ENCODE results near the gene BTRC.
A peak's percentile ranks its signal among the peaks of the same experiment; 100 is the strongest.

BTRC gene

DNA sequence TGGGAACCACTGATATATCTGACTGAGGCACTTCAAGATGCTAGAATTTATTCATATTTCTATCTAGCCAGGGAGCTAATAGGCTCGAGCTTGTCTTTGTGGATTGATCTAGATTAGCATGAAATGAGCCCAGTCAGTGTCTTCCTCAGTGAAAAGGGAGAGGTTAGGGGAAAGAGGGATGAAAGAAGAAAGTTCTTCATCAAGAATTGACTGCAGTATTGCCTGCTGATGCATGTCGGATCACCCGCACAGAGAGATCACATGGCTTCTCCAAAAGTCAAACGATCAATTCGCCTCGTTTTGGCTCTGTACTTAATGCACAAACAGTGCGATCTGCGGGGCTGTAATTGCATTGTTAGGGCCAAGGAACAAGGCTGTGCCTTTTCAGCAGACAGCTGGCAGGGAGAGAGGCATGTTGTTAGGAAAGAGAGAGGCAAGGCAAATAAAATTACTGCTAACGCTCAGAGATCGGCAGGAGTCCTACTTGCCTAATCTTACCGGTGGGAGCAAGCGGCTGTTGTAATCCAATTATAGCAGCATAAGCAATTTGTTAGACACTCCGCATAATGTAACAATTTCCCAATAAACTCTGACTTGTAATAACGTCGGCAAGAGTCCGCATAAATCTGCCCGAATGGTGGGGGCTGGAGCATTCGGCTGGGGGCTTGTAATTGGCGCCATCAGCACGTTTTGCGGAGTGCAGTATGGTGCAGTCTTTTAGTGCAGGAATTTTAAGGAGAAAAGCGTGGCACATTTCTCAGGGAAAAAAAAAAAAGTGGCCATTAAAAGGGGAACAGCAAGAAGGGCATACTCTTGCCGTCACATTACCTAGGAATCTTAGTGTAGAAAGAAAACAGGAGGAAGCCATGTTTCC, 132.0 kb downstream of the BTRC start:
- DNase-seq: no peak

DNA sequence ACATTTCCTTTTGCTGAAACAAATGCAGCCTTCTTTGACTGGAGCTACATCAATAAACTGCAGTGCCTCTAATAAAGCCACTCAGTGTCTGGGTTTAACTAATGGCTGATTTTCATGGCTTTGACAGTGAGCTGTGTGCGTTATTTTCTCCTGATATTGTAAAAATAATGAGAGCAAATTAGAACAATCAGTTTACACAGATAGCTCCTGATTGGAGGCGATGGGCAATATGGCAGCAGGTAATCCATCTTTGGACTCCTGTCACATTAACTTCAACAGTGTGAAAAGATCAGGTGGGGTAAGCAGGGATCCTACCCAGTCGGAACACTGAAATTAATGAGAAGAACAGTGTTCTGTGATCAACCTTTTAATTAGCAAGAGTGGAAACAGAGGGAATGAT, 133.4 kb downstream of the BTRC start:
- no peak for DNase-seq

DNA sequence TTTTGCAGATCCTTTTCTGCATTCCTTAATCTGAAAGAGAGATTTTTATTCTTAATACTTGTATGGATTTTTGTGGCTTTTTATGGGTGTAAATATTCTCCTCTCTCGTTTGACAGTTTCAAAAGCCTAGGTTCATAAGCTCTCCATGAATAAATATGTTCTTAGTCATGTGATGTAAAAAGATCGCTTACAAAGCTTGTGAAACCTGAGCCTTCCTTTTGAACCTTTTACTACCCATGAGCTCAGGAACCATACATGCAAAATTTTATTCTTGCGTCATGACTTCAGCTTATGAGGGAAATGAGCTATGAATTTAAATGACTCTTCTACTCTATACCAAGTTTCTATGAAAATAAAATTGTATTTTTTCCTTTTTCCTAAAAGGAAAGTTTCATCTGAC, 135.4 kb downstream of the BTRC start:
- no peak for DNase-seq

DNA sequence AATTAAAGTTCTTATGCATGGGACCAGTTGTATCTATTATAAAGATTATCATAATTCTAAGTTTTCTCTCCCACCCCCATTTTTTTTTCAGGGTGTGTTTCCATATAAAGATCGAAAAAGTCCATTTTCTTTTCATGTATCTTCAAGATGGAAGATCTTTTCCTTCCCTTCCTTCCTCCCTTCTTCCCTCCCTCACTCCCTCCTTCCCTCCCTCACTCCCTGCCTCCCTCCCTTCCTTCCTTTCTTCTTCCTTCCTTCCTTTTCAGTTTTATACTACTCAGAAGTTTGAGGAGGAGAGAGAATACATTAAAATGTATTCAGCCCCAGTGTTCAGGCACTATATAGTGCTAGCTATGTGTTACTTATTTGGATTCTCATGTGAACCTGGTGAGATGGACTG, 136.1 kb downstream of the BTRC start:
- no peak for DNase-seq

DNA sequence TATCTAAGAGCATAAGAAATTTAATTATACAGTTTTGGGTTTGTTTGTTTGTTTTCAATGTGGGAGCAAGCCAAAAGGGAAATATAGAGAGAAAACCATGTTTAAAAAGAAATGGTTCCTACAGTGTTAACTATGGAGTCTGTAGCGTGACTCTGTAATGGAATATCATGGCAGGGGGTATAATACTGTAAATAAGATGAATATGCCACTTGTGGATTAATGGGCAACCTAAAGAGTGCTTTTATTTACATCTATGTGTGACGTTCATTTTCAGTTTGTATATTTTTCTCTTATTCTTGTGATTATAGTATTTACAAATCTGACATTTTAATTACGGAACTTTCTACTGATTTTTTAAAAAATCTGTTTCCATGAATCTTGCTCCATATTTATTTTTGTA, 138.2 kb downstream of the BTRC start:
- no peak for DNase-seq

DNA sequence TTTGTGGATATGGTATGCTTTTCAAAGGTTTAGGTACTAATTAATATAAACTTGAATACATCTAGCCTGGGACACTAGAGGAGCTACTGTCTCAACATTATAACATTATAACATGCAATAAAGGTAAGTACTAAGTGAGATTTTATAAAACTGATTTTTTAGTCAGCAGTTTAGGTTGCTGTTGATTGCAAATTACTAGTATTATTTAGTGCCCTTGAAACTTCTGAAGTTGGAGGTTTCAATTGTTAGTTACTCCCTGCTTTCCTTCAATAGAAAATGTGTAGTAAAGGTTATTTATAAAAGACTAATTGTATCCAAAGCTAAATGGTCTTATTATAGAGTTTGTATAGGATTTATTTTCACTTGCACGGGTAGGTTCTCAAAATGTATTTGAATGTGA, 138.8 kb downstream of the BTRC start:
- no peak for DNase-seq

DNA sequence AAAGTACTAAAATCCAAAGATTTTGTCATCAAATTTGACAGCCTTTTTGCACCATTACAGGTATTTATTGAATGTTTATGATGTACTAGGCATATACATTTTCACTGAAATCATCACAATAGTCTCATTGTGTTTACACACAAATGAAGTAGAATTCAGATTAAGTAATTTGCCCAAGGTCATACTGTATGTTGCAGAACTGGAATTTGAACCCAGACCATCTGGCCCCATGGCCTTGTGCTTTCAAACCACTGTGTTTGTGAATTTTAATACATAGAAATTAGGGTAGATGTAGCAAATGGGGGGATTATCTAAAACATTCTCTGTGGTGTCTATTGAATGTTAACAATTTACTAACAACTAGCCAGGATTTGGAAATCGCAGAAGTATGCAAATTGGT, 139.3 kb downstream of the BTRC start:
- DNase-seq: no peak

DNA sequence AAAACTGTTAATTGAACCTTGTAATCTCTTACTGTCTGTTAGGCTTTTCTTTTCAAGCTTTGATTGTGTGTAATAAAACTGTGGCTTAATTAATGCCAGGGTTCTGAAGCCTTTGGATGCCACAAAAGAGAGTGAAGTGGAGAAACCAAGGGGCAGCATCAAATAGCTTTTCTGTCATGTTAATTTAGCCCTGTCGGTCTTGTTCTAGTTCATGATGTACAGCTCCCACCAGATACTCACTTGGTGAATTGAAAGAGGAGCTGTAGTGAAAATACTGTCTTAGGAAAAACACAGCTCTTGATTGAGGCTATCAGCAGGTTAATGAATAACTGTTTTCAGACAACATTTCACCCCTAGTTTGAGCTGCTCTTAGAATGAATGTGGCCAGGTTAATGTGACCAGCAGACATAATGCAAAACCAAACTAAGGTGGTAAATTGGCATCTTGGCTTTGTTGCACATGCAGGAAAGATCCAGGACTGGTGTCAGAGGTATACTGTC, 139.9 kb downstream of the BTRC start:
- no peak for DNase-seq

DNA sequence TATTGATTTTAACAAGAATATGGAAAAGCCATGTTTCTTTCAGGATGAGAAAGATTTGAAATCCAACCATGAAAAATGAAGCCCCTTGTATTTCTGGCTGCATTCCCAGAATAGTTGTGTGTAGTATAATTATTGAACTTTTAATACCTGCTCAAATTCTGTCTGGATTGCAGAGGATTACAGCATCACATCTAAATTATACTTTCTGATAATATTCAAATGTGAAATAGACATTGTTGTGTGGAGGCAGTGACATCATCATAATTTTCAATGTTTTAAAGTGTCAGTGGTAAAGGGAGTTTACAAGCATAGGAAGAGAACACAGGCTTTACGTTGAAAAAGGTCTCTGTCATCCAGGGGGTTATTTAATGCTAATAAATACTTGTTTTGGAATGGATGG, 140.7 kb downstream of the BTRC start:
- no peak for DNase-seq

DNA sequence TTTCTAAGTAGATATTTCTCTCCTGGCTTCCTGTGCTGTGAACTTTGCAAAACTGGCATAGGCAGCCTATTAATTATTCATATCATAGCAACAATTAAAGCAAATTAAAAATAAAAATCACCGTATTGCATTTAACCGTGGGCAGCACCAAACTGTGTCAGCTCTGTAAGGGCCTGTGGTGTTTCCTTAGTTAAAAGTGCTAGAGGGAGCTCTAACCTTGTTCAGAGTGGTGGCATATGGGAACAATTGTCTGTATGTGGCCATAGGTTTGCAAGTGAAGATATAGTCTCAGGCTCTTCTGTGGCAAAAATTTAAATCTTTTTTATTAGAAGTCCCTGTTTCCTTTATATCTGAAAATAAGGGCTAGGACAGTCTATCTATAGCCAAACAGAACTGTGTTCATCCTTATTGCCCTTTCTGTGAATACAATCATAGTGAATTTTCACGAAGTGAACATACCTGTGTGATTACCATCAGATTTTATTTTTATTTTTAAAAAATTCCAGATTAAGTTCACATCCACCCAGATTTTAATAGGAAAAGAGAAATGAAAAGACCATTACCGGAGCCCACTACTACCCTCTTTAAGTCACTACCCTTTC, 141.5 kb downstream of the BTRC start:
- peak; percentile 2 for DNase-seq

DNA sequence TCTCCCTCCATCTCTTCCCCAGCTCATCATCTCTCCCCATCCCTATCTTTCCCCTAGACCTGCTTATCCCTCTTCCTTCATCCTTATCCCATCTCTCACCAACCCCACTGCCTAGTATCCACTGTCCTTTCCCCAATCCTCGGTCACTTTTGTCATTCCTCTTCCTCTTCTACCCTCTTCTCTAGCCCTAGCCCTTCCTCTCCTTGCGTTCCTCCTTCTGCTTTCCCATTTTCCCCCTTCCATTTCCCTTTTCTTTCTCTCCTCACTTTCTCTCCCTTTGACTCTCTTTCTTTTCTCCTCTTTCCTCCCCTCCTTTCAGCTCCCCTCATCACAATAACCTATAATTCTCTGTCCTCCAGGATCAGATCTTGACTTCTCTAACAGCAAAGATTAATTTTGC, 150.5 kb downstream of the BTRC start:
- DNase-seq: no peak

DNA sequence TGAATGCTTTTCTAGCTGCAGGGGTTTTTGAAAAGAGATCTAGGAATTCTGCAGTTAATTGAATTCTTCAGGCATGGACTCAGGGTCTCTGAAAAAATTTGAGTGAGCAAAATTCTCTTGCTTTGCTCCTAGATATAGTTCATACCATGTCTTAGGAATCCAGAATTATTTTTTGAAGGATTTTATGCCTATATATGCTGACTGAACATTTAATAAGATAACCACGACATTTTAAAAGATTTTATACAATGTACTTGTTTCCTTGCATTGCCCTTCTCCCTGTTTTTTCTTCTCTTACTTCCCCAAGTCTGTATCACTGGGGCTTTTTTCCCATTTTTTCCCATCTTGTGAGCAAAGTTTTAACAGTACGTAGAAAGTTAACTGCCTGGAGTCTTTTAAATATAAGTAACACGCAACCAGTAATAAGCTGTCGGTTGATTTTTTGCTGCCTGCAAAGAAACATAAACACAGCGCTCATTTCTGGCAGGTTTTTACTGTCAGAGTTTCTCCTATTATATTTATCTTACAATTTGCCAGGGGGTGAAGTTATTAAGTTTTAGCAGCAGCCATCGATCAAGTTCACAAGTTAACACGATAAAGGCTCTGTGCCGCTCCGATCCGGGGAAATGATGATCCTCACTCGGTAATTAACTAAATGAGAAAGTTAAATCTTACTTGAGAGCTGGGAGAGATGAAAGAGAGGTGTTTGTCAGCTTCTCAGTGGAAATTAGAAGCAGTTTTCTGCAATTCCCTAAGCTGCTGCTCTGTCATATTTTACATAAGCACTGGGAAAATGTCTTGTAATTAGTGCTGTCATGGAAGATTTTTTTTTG, 153.1 kb downstream of the BTRC start:
- DNase-seq: no peak

DNA sequence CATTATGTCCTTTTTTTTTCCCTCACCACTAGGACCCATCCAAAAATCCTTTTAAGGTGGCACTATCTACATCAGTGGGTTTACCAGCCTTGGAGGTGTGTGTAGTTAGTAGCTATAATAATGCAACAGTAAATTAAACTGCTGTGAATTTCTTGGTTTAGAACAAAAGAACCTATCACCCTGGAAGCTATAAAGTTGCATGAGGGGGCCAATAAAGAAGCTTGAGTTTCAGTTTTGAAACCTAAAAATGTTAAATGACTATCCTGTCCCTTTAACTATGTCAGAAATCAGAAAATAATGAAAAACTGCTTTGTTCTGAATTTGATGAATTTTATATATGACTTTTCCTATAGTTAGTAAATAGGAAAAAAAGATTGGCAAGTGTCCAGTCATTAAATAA, 153.9 kb downstream of the BTRC start:
- no peak for DNase-seq

DNA sequence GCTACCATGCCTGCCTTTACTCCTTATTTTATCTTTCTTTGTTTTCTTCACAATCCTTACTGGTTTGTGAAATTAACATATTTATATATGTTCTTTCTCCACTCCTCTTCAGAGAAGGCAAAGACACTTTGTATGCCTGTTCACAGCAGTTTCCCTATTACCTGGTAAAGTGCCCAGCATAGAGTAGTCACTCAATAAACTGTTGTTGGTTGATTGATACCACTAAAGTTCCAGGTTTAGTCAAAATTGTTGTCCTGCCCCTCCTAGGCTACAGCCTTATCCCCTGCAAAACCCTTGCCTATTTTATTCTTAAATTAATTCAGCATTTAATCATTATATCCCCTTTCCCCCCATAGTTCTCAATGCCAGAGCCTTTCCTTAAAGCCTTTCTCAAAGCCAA, 158.0 kb downstream of the BTRC start:
- no peak for DNase-seq

DNA sequence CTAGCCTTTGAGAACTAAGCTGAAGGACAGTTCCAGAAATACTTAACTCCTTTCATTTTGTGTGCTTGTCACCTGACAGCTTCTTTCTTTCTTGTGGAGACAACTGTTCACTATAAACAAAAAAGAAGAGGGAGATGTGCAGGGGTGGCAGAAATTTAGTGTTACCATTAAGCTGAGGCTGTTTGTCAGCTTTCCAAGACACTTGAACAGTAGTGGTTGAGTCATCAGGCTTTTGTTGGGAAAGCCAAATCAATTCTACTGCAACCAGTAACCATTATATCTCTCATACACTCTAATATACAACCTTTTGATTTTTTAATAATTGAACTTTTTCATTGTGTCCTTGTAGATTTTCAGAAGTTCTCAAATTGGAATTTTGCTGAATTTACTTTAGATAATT, 158.8 kb downstream of the BTRC start:
- no peak for DNase-seq

DNA sequence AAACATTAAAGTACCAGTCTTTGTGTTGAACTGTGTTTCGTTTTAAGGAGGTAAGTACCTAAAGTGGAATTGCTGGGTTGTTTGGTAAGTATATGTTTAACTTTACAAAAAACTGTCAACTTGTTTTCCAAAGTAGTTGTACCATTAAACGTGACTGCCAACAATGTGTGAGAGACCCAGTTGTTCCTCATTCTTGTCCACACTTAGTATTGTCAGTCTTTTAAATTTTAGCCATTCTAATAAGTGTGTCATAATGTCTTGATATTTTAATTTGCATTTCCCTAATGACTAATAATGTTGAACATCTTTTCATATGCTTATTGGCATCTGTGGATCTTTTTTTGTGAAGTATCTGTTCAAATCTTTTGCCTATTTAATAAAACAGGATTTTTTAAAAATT, 159.8 kb downstream of the BTRC start:
- DNase-seq: no peak

DNA sequence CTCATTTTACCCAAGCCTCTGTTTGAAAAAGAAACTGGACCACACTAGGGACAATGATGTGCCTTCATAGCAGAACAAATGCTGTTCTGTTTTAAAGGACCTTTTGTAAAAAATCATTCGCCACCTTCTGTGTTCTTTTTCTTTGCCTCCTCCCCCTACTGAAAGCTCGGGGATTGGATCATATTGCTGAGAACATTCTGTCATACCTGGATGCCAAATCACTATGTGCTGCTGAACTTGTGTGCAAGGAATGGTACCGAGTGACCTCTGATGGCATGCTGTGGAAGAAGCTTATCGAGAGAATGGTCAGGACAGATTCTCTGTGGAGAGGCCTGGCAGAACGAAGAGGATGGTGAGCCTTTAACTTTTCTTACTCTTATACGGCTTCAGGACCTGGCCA, 171.9 kb downstream of the BTRC start:
- DNase-seq: no peak

DNA sequence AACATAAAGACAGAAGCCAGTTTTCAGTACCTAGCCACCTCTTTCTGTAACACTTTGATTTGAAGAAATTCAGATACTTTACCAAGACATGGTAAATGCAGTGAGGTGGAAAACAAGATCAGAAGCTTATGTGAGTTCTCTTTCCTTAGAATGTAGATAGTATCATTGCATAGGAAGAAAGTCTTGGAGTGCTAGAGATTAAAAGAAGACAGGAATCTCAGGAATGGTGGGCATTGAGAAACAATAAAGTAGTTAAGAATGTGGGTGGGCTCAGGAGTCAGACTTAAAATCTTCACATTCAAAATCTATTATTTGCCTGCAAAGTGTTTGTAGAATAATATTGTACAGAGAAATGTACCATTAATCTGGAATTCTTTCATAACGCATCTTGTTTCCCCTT, 175.2 kb downstream of the BTRC start:
- no peak for DNase-seq

DNA sequence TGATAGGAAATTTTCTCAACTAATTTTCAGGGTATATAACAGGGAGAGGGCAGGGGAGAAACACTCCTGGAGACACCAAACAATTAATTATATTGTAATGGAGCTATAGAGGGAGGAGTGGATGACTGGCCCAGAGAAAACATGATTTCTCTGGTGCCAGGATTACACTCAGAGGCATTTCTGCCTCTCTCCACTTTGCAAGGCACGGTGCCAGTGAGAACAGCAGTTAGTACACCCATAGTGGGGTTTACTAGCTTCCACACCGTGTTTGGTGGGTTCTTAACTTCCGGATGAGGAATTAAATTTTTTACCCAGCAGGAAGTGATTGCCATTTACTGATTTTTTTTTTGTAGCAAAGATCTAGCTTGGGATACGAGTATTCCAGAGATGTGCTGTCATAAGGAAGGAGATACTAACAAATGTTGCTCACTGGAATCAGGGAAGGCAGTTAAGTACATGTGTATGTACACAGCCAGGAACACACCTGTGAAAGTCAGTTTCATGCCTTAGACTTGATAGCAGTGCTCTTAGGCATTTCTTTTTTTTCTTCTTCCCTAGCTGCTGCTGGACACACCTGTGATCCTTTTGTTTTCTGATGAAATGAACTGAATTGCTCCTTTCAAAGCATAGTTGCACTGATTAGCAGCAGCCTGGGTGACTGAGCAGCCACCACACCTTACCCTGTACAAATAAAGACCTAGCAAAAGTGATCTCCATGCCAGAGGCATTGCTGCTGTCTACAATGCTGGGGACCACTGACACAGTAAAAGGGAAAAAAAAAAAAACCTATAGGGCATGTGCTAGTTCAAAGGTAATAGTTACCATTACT, 176.0 kb downstream of the BTRC start:
- no peak for DNase-seq

DNA sequence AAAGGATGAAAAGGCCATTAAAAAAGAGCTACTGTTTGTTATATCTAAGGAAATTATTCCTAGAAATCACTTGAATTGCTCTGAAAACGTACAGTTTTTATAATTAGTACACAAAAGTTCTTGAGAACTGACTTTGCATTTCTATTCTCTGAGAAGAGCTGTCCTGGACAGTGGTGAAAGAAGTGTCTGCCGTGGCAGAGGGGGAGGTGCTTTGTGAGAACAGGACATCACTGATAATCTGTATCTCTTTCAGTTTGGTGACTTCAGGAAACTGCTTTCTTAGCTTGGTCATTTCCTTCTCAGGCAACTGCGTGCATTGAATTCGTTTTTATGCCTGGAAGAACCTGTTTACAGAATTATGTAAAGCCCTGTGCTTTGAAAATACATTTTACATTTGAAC, 182.0 kb downstream of the BTRC start:
- DNase-seq: peak; percentile 3

DNA sequence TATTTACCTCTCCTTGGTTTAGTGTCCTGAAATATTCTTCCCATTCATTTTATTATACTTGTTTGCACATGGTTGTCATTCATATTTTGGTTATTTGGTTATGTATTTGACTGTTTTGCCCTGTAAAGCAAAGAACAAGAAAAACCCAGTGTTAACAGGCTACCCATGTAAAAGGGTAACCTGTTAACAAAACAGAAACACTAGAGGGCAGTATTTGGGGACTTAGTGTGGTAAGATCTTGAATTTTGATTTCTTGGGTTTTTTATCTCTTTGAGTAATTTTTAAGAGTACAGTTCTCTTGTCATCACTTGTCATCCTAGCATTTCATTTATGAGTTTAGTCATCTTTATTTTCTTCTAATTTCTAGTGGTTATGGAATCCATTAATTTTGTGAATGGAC, 182.8 kb downstream of the BTRC start:
- DNase-seq: peak; percentile 41

DNA sequence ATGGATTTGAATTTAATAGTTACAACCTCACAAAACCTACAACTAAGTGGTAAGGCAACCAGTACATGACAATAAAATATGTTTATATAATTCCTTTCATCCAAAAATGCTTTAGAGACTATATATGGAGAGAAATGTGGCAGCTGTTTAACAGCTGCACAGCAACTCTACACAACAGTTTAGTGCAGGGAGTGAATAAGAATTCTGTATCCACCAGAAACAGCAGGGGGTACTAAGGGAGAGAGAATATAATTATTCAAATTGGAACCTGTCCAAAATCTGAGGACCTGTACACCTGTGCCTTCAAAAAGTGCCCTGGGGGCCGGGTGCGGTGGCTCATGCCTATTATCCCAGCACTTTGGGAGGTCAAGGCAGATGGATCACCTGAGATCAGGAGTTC, 184.5 kb downstream of the BTRC start:
- DNase-seq: no peak

DNA sequence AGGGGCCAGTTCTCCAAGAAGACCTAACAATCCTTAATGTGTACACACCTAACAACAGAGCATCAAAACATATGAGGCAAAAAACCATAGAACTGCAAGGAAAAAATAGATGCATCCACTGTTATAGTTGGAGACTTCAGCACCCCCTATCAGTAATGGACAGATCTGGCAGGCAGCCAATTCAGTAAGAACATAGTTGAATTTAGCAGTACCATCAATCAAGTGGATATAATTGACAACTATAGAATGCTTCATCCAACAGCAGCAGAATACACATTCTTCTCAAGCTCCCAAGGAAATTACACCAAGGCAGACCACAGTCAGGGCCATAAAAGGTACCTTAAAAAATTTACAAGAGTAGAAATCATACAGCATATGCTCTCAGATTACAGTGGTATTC, 191.9 kb downstream of the BTRC start:
- no peak for DNase-seq
